SIG-M5 treated with dmso at 0.1 percent for 504 hours (cell line): ENCODE measurements around the gene IFIT1B.
"Not testable (repeated sequence)": the region's sequence is repeated elsewhere in the genome, so short reads cannot be mapped to it uniquely, and the experiment has no call there.

Source experiments
- DNase-seq: peaks from one replicate; lab custom pipeline; 2025; ENCODE audit not compliant: unreplicated experiment; lab: John Stamatoyannopoulos, UW

Gene IFIT1B

GRCh38 chr10:89348481-89348880 is 29.4 kb upstream of the IFIT1B start:
- no peak for DNase-seq

- no peak for DNase-seq
These were observed 28.9 kb upstream of the IFIT1B start for GRCh38 chr10:89348975-89349374.

- DNase-seq, result not testable (repeated sequence)
These were observed 27.1 kb upstream of the IFIT1B start for GRCh38 chr10:89350631-89351315.

GRCh38 chr10:89351412-89351779 is 26.5 kb upstream of the IFIT1B start:
- no peak for DNase-seq

- no peak for DNase-seq
These were observed 25.9 kb upstream of the IFIT1B start for GRCh38 chr10:89351780-89352597.

GRCh38 chr10:89352802-89353201 is 25.1 kb upstream of the IFIT1B start:
- DNase-seq, result no peak

GRCh38 chr10:89355394-89355931 is 22.4 kb upstream of the IFIT1B start:
- no peak for DNase-seq

- no peak for DNase-seq
These were observed 20.8 kb upstream of the IFIT1B start for GRCh38 chr10:89357096-89357495.

GRCh38 chr10:89357975-89358374 is 19.9 kb upstream of the IFIT1B start:
- DNase-seq, result no peak

GRCh38 chr10:89360157-89360556 is 17.7 kb upstream of the IFIT1B start:
- DNase-seq, result no peak

- DNase-seq, result no peak
These were observed 14.9 kb upstream of the IFIT1B start for GRCh38 chr10:89362929-89363328.

- no peak for DNase-seq
These were observed 14.0 kb upstream of the IFIT1B start for GRCh38 chr10:89363729-89364442.

- DNase-seq, result no peak
These were observed 13.3 kb upstream of the IFIT1B start for GRCh38 chr10:89364531-89364930.

GRCh38 chr10:89367529-89367928 is 10.3 kb upstream of the IFIT1B start:
- DNase-seq, result no peak

GRCh38 chr10:89368129-89368528 is 9.7 kb upstream of the IFIT1B start:
- no peak for DNase-seq

GRCh38 chr10:89369156-89370105 is 8.4 kb upstream of the IFIT1B start:
- peak; percentile 19 for DNase-seq

- no peak for DNase-seq
These were observed 6.8 kb upstream of the IFIT1B start for GRCh38 chr10:89371079-89371478.

- no peak for DNase-seq
These were observed 5.9 kb upstream of the IFIT1B start for GRCh38 chr10:89371987-89372386.

- DNase-seq, result peak; percentile 3
These were observed 3.7 kb upstream of the IFIT1B start for GRCh38 chr10:89373916-89374711.

GRCh38 chr10:89374713-89375141 is 3.1 kb upstream of the IFIT1B start:
- DNase-seq, result no peak
